A549 (cell line): ENCODE results near the gene TUBD1. TPM values are rescaled to one million over a fixed set of nuclear protein-coding genes. Genes with fewer than 3 reads are reported as not detected.

Source experiments
- ATAC-seq, 2 experiments: fragments of 200-7000 bp in 1 of 2; fragments of >200 bp in 1 of 2; cut with Nextera tagmentation in 1 of 2; cut with Tn5 transposase in 1 of 2; 3 replicates each; pipeline versions ENCODE4 v1.8.0 to v1.9.1; 2018 to 2020; ENCODE audit warnings: mild to moderate bottlenecking in 1 of 2, moderate library complexity in 1 of 2
- CTCF ChIA-PET: fragments of 300-600 bp; sonication (Branson Sonifier 250); formaldehyde crosslinking; extraction: SDS; loops from one replicate; lab custom pipeline; 2021; ENCODE audit warnings: antibody characterized with exemption, inconsistent platforms; lab: Yijun Ruan, JAX
- POLR2A ChIA-PET: fragments of 350-600 bp; formaldehyde crosslinking; extraction: SDS; loops from one replicate; lab custom pipeline; 2021; ENCODE audit warnings: antibody characterized with exemption, inconsistent platforms; lab: Yijun Ruan, JAX
- DNase-seq, 2 experiments: peaks; one replicate each; pipeline versions ENCODE4 v3.0.0 to v3.0.0-alpha.2; 2011 to 2016; ENCODE audit warnings: low read depth in 1 of 2, low spot score in 1 of 2
- FAIRE-seq: peaks from 2 replicates; lab custom pipeline; 2011; peaks lifted over from hg19 to GRCh38; lab: Jason Lieb, UNC
- H3K27ac ChIP-seq, 2 experiments: fragments of >200 bp; sonication (Bioruptor Twin); formaldehyde crosslinking; 3 replicates each; pipeline ENCODE4 v1.5.1; 2016 to 2017
- H3K4me1 ChIP-seq: fragments of >200 bp; sonication (Bioruptor Twin); formaldehyde crosslinking; 3 replicates; pipeline ENCODE4 v1.6.1; 2016
- H3K4me2 ChIP-seq: fragments of >200 bp; sonication (Bioruptor Twin); formaldehyde crosslinking; 3 replicates; pipeline ENCODE4 v1.6.1; 2016
- H3K4me3 ChIP-seq: fragments of >200 bp; sonication (Bioruptor Twin); formaldehyde crosslinking; 3 replicates; pipeline ENCODE4 v1.5.1; 2016
- H3K9me3 ChIP-seq: fragments of >200 bp; sonication (Bioruptor Twin); formaldehyde crosslinking; 3 replicates; pipeline ENCODE4 v1.6.1; 2016
- CBX2 ChIP-seq: fragments of 200-600 bp; sonication (generic); IDR thresholded peaks from 2 replicates; pipeline ENCODE4 v1.6.1; 2016; ENCODE audit warnings: low read depth, mild to moderate bottlenecking, borderline replicate concordance
- E2F6 ChIP-seq: IDR thresholded peaks from 2 replicates; pipeline ENCODE4 v1.6.1; 2012; ENCODE audit warnings: low read depth, borderline replicate concordance
- GATA3 ChIP-seq: IDR thresholded peaks from 2 replicates; pipeline ENCODE4 v1.6.1; 2012; ENCODE audit warnings: borderline replicate concordance
- HEYL ChIP-seq: fragments of 250-450 bp; sonication (Bioruptor Pico); IDR thresholded peaks from 2 replicates; pipeline ENCODE4 v1.8.0; 2021; ENCODE audit warnings: mild to moderate bottlenecking, moderate library complexity
- HMGXB4 ChIP-seq: fragments of 250-450 bp; sonication (Bioruptor Pico); IDR thresholded peaks from 2 replicates; pipeline ENCODE4 v1.5.0; 2021; ENCODE audit warnings: mild to moderate bottlenecking, moderate library complexity, borderline replicate concordance
- HOXB13 ChIP-seq: fragments of 250-450 bp; sonication (Bioruptor Pico); IDR thresholded peaks from 2 replicates; pipeline ENCODE4 v1.5.0; 2020; ENCODE audit warnings: low read depth, mild to moderate bottlenecking, moderate library complexity
- JUN ChIP-seq, 2 experiments: fragments of >200 bp; sonication (Bioruptor Twin); formaldehyde crosslinking; IDR thresholded peaks; 2 replicates in 1 of 2; 3 replicates in 1 of 2; pipeline ENCODE4 v1.6.1; 2016 to 2017
- KDM5A ChIP-seq: fragments of 200-600 bp; sonication (generic); IDR thresholded peaks from 2 replicates; pipeline ENCODE4 v1.6.1; 2016; ENCODE audit warnings: antibody characterized with exemption, mild to moderate bottlenecking
- MAFK ChIP-seq: fragments of 450-650 bp; IDR thresholded peaks from 2 replicates; pipeline ENCODE4 v1.6.1; 2014; ENCODE audit not compliant: partially characterized antibody
- MAZ ChIP-seq: fragments of 150-350 bp; IDR thresholded peaks from 2 replicates; pipeline ENCODE4 v1.6.1; 2014; ENCODE audit warnings: antibody characterized with exemption, low read depth, low read length, borderline replicate concordance
- MYC ChIP-seq: IDR thresholded peaks from 2 replicates; pipeline ENCODE4 v1.6.1; 2012; ENCODE audit warnings: mild to moderate bottlenecking, inconsistent platforms, low read length, improper control_type of control experiment, borderline replicate concordance
- NPAS2 ChIP-seq: fragments of 250-450 bp; sonication (Bioruptor Pico); IDR thresholded peaks from 2 replicates; pipeline ENCODE4 v1.8.0; 2022; ENCODE audit warnings: mild to moderate bottlenecking, moderate library complexity, borderline replicate concordance
- PHF8 ChIP-seq: fragments of 200-600 bp; sonication (generic); IDR thresholded peaks from 2 replicates; pipeline ENCODE4 v1.6.1; 2016; ENCODE audit warnings: low read depth, mild to moderate bottlenecking, antibody characterized with exemption, moderate library complexity, borderline replicate concordance
- POLR2AphosphoS2 ChIP-seq: conservative IDR thresholded peaks from 2 replicates; pipeline ENCODE4 v1.6.1; 2012; ENCODE audit warnings: low read length, improper control_type of control experiment, inconsistent platforms
- RAD21 ChIP-seq, 2 experiments: fragments of >200 bp in 1 of 2; sonication (Bioruptor Twin) in 1 of 2; formaldehyde crosslinking in 1 of 2; IDR thresholded peaks in 1 of 2; conservative IDR thresholded peaks in 1 of 2; 2 replicates in 1 of 2; 3 replicates in 1 of 2; pipeline ENCODE4 v1.6.1; 2012 to 2018; ENCODE audit warnings: inconsistent platforms in 1 of 2
- RARB ChIP-seq: fragments of 250-450 bp; sonication (Bioruptor Pico); IDR thresholded peaks from 2 replicates; pipeline ENCODE4 v1.8.0; 2021; ENCODE audit warnings: mild to moderate bottlenecking, moderate library complexity
- REST ChIP-seq: fragments of 200-600 bp; sonication (generic); IDR thresholded peaks from 2 replicates; pipeline ENCODE4 v1.6.1; 2016; ENCODE audit warnings: antibody characterized with exemption, mild to moderate bottlenecking, moderate library complexity
- TFCP2L1 ChIP-seq: fragments of 250-450 bp; sonication (Bioruptor Pico); IDR thresholded peaks from 2 replicates; pipeline ENCODE4 v1.5.0; 2021; ENCODE audit warnings: mild to moderate bottlenecking
- TP53 ChIP-seq: fragments of 250-450 bp; sonication (Bioruptor Pico); IDR thresholded peaks from 2 replicates; pipeline ENCODE4 v1.5.0; 2021; ENCODE audit warnings: mild to moderate bottlenecking, moderate library complexity
- ZSCAN20 ChIP-seq: fragments of 250-450 bp; sonication (Bioruptor Pico); IDR thresholded peaks from 2 replicates; pipeline ENCODE4 v1.8.0; 2022; ENCODE audit warnings: mild to moderate bottlenecking, moderate library complexity
- WGBS: methylation state at CpG from one replicate; pipeline ENCODE4 v1.1.6; 2017; ENCODE audit errors: missing lambda C conversion rate; 5-methylcytosine and 5-hydroxymethylcytosine counted together
- polyA plus RNA-seq, 4 experiments: library from polyadenylated mRNA; depleted of rRNA in 3 of 4; stranded (reverse); fragments of >200 nt; fragmentation: RNase III in 1 of 4; extraction: RNeasy Plus Mini Kit Qiagen cat#74134 plus additional on column Dnase treatment in 1 of 4; gene quantifications; 2 replicates in 3 of 4; 3 replicates in 1 of 4; pipeline ENCODE4 v1.2.3, GENCODE V29; 2011 to 2017

TUBD1 gene
- polyA plus RNA-seq, 2 of the 4 experiments (the other 2 are of a cell fraction) = 15.9 to 24.4 TPM

DNA sequence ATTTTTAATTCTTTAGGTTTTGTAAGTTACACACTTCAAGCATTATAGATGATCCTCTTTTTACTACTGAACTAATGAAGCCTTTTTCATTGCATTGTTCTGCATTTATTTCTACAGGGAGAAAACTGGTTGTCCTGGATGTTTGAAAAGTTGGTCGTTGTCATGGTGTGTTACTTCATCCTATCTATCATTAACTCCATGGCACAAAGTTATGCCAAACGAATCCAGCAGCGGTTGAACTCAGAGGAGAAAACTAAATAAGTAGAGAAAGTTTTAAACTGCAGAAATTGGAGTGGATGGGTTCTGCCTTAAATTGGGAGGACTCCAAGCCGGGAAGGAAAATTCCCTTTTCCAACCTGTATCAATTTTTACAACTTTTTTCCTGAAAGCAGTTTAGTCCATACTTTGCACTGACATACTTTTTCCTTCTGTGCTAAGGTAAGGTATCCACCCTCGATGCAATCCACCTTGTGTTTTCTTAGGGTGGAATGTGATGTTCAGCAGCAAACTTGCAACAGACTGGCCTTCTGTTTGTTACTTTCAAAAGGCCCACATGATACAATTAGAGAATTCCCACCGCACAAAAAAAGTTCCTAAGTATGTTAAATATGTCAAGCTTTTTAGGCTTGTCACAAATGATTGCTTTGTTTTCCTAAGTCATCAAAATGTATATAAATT lies 53.0 kb downstream of the TUBD1 start:
- H3K27ac ChIP-seq = peak overlapping the region; percentile 91 to 96
- FAIRE-seq = no peak
- no peak for ATAC-seq
- CTCF ChIA-PET = interaction anchor here (0.7 to 12.7 kb wide), 10 partner anchors 11 to 90 kb away, joined by 3 to 244 read pairs (median 5); no protein-coding TSS in a partner anchor
- peak overlapping the region; percentile 57 for H3K4me3 ChIP-seq
- POLR2A ChIA-PET = interaction anchor here (0.9 to 13.6 kb wide), 10 partner anchors 11 to 88 kb away, joined by 3 to 610 read pairs (median 5); no protein-coding TSS in a partner anchor
- peaks cover 24% of the 10 kb centered on the region for H3K4me1 ChIP-seq
- peak in 1 of 2 experiments; percentile 77 for DNase-seq
- TF ChIP-seq MYC (0 out of 2 replicates have a peak, but pooled peaks have one; percentile 37), GATA3 (peak; percentile 56; the same call in 1 of the 2 replicates), HEYL (CRISPR knock-in tag) (no peak), TFCP2L1 (CRISPR knock-in tag) (peak; percentile 96), HMGXB4 (peak; percentile 97; the same call in 1 of the 2 replicates), RARB (peak; percentile 93), CBX2 (peak; percentile 88; the same call in 1 of the 2 replicates), JUN (IDR thresholded peaks at IDR 0.05) (peak in 1 of 2 experiments; percentile 95; a peak in 2 of 5 replicates), HOXB13 (CRISPR knock-in tag) (0 out of 2 replicates have a peak, but pooled peaks have one; percentile 4), MAFK (peak; percentile 91), MAZ (no peak), RAD21 (conservative IDR thresholded peaks at IDR 0.05 in 1 of 2, IDR thresholded peaks at IDR 0.05 in 1 of 2) (peak in 1 of 2 experiments; percentile 2; a peak in 1 of 5 replicates), POLR2AphosphoS2 (peak; percentile 59), ZSCAN20 (CRISPR knock-in tag) (no peak), PHF8 (peak; percentile 34; the same call in 1 of the 2 replicates), NPAS2 (CRISPR knock-in tag) (no peak), KDM5A (no peak), E2F6 (no peak), REST (peak; percentile 51), TP53 (CRISPR knock-in tag) (peak; percentile 67)
- TF ChIP-seq, all 56 proteins: peak for 14
- Histone ChIP-seq H3K9me3 (no peaks in the 10 kb centered on the region), H3K4me2 (peak overlapping the region; percentile 76)
- under 1% methylated on average over 6 of the region's 6 CpGs for WGBS
